ENCODE measurements around the gene PSMB3. TPM values are rescaled to one million over a fixed set of nuclear protein-coding genes. Genes with fewer than 3 reads are reported as not detected.

PSMB3 gene
- total and polyA plus RNA-seq, 9 of the 15 experiments (the other 6 are each of a cell fraction or from before 2014, with no cell fraction given) = 460 to 2,775 (median 574) TPM

GRCh38 chr17:38705803-38706504, 46.6 kb upstream of the PSMB3 start (continued):
- 0 out of 2 replicates have a peak, but pooled peaks have one; percentile 7 for TF ChIP-seq CREM (IDR thresholded peaks at IDR 0.05; ENCODE audit: low read depth)
- TF ChIP-seq, protein P1, sequence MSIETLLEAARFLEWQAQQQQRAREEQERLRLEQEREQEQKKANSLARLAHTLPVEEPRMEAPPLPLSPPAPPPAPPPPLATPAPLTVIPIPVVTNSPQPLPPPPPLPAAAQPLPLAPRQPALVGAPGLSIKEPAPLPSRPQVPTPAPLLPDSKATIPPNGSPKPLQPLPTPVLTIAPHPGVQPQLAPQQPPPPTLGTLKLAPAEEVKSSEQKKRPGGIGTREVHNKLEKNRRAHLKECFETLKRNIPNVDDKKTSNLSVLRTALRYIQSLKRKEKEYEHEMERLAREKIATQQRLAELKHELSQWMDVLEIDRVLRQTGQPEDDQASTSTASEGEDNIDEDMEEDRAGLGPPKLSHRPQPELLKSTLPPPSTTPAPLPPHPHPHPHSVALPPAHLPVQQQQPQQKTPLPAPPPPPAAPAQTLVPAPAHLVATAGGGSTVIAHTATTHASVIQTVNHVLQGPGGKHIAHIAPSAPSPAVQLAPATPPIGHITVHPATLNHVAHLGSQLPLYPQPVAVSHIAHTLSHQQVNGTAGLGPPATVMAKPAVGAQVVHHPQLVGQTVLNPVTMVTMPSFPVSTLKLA (conservative IDR thresholded peaks at IDR 0.05) = peak in 1 of 2 experiments; percentile 42; a peak in 2 of 4 replicates
- no peak for TF ChIP-seq ZNF280B (CRISPR knock-in tag; IDR thresholded peaks at IDR 0.05)
- TF ChIP-seq ELF1 (tag; IDR thresholded peaks at IDR 0.05) = 0 out of 2 replicates have a peak, but pooled peaks have one; percentile 27
- TF ChIP-seq, protein P2, sequence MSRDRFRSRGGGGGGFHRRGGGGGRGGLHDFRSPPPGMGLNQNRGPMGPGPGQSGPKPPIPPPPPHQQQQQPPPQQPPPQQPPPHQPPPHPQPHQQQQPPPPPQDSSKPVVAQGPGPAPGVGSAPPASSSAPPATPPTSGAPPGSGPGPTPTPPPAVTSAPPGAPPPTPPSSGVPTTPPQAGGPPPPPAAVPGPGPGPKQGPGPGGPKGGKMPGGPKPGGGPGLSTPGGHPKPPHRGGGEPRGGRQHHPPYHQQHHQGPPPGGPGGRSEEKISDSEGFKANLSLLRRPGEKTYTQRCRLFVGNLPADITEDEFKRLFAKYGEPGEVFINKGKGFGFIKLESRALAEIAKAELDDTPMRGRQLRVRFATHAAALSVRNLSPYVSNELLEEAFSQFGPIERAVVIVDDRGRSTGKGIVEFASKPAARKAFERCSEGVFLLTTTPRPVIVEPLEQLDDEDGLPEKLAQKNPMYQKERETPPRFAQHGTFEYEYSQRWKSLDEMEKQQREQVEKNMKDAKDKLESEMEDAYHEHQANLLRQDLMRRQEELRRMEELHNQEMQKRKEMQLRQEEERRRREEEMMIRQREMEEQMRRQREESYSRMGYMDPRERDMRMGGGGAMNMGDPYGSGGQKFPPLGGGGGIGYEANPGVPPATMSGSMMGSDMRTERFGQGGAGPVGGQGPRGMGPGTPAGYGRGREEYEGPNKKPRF (IDR thresholded peaks at IDR 0.05; ENCODE audit: low read depth, low read length) = no peak
- TF ChIP-seq TCF3 (CRISPR knock-in tag; IDR thresholded peaks at IDR 0.05) = no peak
- TF ChIP-seq JUNB (CRISPR knock-in tag; conservative IDR thresholded peaks at IDR 0.05) = no peak
- TF ChIP-seq ZNF282 (CRISPR knock-in tag; IDR thresholded peaks at IDR 0.05) = no peak
- no peak for TF ChIP-seq RBM14 (IDR thresholded peaks at IDR 0.05; ENCODE audit: borderline replicate concordance, insufficient read depth, low read depth, low read length)
- no peak for TF ChIP-seq ZBTB12 (CRISPR knock-in tag; IDR thresholded peaks at IDR 0.05)
- 0 out of 2 replicates have a peak, but pooled peaks have one; percentile 15 for TF ChIP-seq MAX (CRISPR knock-in tag; IDR thresholded peaks at IDR 0.05)
- TF ChIP-seq RERE (CRISPR knock-in tag; IDR thresholded peaks at IDR 0.05; ENCODE audit: borderline replicate concordance) = no peak
- TF ChIP-seq ZNF274 (IDR thresholded peaks at IDR 0.05; ENCODE audit: borderline replicate concordance, low read depth, low read length) = no peak

Data from K562 (cell line).